ENCODE results near the gene DCP1B. TPM values are rescaled to one million over a fixed set of nuclear protein-coding genes. Genes with fewer than 3 reads are reported as not detected.

Gene DCP1B
- total and polyA plus RNA-seq, 2 donors (not counting 3 experiments of a cell fraction or from before 2014, with no cell fraction given) = 11.2 to 19.8 TPM

- dilution Hi-C loops (cut with MboI; ENCODE audit: extremely low pct_ligation_motif_present, low sequenced_read_pairs) (no loop called here), intact Hi-C loops (cut with micrococcal nuclease) (no loop called here)
- Histone ChIP-seq H3K27ac (ENCODE audit: insufficient read depth, low read depth, low read length) (no peak overlapping the region), H2AFZ (ENCODE audit: low read depth, low read length) (no peak overlapping the region), H3K79me2 (ENCODE audit: control insufficient read depth, insufficient read depth, low read length) (no peaks in the 10 kb centered on the region), H4K20me1 (replicated peaks; ENCODE audit: control insufficient read depth, extremely low read depth, insufficient read depth, low read length) (no peaks in the 10 kb centered on the region), H3K4me2 (ENCODE audit: insufficient read depth, low read length) (no peak overlapping the region), H3K27me3 (ENCODE audit: control insufficient read depth in 2 of 2, insufficient read depth in 2 of 2, low read length in 2 of 2) (peaks cover 3 to 7% of the 10 kb centered on the region in 2 experiments), H3K4me1 (ENCODE audit: control insufficient read depth, extremely low read depth, insufficient read depth, low read length) (no peaks in the 10 kb centered on the region), H3K9me1 (replicated peaks; ENCODE audit: control insufficient read depth, extremely low read depth, insufficient read depth, low read length) (no peaks in the 10 kb centered on the region), H3K9ac (replicated peaks; ENCODE audit: extremely low read depth, insufficient read depth, low read length) (no peak overlapping the region), H3K9me3 (replicated peaks; ENCODE audit: control insufficient read depth, insufficient read depth, low read length) (no peaks in the 10 kb centered on the region), H3K36me3 (ENCODE audit: control insufficient read depth in 2 of 2, extremely low read depth in 1 of 2, insufficient read depth in 2 of 2, low read length in 2 of 2) (no peaks in the 10 kb centered on the region), H3K4me3 (replicated peaks in 1 of 3; ENCODE audit: insufficient read depth in 1 of 3, low read depth in 1 of 3, low read length in 3 of 3) (no peak overlapping the region)
- no peak for DNase-seq (ENCODE audit: low read depth, low spot score)
- no peak for FAIRE-seq
- ChIA-PET POLR2A (interaction anchor here (0.6 kb wide), 1 partner anchor 328 kb away, joined by 3 read pairs; no protein-coding TSS in a partner anchor), CTCF (no interaction called here)
- no peak for TF ChIP-seq MAX (IDR thresholded peaks at IDR 0.05; ENCODE audit: insufficient read depth, insufficient read length)
- no peak for TF ChIP-seq GATA2 (IDR thresholded peaks at IDR 0.05; ENCODE audit: insufficient read depth, insufficient read length, low read depth, low read length)
- TF ChIP-seq MYC (IDR thresholded peaks at IDR 0.05; ENCODE audit: low read depth, low read length) = no peak
- no peak for TF ChIP-seq POLR2A (IDR thresholded peaks at IDR 0.05; ENCODE audit: low read depth, low read length)
- no peak for TF ChIP-seq FOS (IDR thresholded peaks at IDR 0.05; ENCODE audit: borderline replicate concordance, insufficient read depth, low read length)
- no peak for TF ChIP-seq JUN (IDR thresholded peaks at IDR 0.05; ENCODE audit: borderline replicate concordance, insufficient read depth, insufficient read length, low read depth)
- no peak for TF ChIP-seq EZH2 (IDR thresholded peaks at IDR 0.05; ENCODE audit: borderline replicate concordance, low read depth, low read length, severe bottlenecking)
- no peak for TF ChIP-seq POLR2AphosphoS5 (IDR thresholded peaks at IDR 0.05; ENCODE audit: insufficient read depth, low read depth, low read length)
- no peak for TF ChIP-seq CTCF (IDR thresholded peaks at IDR 0.05; ENCODE audit: extremely low read depth in 1 of 2, insufficient read depth in 1 of 2, low read depth in 1 of 2, low read length in 2 of 2)
- BruUV-seq (replicated peaks) = no TSS peak
These were observed 83.8 kb downstream of the DCP1B start for GRCh38 chr12:1920436-1920835.

Data from endothelial cell of umbilical vein (primary cell).